ENCODE results near the gene EVL.
A peak's percentile ranks its signal among the peaks of the same experiment; 100 is the strongest.

Gene EVL

DNA sequence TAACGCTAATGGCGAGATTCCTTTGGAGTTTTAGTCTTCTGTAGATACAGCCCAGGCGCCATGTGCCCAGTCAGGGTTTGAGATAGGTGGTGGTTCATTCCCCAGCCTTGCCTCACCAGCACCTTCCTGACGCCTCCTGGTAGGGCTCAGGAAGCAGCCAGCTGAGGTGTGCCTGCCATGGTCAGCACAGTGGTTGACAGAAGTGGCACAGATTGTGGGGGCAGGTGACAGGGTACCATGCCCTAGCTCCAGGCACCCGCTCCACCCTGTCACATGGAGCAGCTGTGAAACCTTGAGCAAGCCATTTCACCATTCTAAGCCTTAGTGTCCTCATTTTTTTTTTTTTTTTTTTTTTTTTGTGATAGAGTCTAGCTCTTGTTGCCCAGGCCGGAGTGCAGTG is 45.6 kb downstream of the EVL start:
- DNase-seq = peak in 1 of 5 experiments; percentile 21

DNA sequence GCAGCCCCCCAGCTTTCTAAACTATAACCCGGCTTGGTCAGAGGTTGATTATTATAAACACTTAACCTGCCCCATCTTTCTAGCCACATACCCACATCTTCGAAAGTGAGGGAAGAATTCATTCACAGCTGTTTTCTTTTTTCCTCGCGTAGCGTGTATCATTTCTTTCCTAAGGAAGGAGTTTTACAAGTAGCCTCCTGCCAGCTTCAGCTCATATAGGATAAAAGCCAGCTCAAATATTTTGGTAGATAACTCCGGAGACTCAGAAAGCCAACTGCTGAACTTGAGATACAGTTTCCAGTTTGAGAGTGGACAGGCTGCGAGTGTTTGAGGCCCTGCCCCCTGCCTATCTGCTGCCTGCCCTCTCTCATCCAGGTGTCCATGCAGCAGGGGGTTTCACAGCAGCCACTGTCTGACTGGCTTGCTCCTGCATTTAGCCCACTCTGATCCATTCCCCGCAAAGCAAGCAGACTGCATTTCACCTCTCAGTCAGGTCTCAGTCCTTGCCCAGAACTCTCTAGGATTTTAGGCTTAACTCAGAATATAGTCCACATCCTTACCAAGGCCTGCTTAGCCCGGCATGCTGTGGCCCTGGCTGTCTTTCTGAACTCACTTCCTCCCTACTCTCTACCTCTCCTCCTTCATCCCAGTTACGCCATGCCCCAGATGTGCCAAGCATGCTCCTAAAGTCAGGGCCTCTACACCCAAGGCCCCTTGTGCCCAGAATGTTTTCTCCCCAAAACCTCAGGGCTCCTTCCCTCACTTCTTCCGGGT is 46.9 kb downstream of the EVL start:
- DNase-seq = no peak

- no peak for DNase-seq
These were observed 49.0 kb downstream of the EVL start for GRCh38 chr14:100114109-100114765.

DNA sequence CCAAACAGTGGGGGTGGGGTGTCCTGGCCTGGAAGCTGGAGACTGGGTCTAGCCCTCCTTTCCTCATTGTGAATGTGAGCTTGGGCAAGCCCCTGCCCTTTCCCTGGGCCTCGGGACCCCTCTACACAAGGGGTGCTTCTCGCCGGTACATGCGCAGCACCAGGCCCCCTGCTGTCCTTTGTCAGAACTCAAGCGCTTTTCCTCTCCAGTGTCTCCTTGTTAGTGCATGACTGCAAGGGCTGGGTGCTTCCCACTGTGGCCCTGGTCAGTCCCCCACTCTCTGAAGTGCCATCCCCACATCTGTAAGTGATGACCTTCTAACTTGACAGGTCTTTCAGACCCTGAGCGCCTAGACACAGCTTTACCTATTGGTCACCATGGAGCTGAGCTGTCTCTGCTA is 50.0 kb downstream of the EVL start:
- no peak for DNase-seq

GRCh38 chr14:100115726-100116125 is 50.5 kb downstream of the EVL start:
- no peak for DNase-seq

DNA sequence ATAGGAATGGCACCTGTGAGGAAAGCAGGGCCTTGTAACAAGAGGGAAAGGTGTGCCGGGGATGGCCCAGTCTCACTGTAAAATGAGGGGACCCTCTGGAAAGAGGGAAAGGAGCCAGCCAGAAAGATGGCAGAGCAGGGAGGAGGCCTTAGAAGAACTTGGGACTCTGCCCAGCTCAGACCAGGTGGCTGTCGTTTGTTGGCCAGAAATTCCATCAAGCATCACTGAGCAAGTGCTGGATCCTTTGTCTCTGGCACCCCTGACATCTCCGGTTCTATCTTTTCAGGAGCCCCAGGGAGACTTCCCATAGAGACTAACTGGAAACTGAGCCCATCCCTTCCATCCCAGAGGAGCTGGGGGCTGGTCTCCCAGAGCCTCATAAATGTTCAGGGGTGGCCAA is 50.9 kb downstream of the EVL start:
- DNase-seq = no peak

DNA sequence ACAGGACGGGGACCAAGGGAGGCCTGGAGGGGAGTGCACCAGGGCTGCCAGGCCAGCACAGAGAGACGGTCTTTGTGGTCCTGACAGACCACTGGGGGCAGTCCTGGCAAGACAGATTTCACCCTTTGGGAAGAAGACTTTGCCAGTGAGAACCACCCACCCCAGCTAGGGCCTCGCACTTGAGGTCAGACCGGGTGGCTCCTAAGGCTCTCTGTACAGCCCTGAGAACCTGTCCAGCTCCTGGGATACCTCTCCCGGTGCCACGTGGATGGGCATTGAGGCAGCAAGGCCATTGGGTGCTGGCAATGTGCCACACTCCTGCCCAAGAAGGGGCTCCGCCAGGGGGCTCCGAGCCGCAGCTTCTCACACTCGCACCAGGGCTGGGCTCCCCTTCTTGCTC is 51.8 kb downstream of the EVL start:
- DNase-seq = no peak

- no peak for DNase-seq
These were observed 52.6 kb downstream of the EVL start for GRCh38 chr14:100117633-100118395.

DNA sequence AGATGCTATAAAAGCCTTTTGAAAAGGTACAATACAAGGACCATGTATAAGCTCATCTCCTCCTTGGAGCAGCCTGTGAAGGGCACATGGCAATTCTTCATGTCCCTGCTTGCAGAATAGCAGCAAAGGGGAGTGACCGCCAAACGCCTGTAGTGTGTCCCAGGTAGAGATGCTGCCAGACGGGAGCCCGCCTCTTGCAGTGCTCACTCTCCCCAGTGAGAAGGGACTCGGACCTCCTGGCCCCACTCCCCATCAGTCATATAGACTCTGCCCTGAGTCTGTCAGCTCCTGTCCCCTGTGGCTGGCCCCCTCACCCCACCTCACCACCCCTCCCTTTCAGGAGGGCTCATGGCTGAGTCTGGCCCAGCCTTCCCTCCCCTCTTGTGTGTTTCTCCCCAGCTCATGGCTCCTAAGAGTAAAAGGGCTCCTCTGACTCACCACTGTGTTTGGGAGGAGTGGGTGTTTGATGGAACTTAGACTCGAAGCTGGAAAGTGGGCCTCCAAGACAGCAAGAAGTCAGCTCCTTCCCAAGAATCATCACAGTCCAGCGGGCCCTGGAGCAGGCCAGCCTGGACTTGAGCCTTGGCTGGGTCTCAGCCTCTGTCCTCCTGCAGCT is 53.3 kb downstream of the EVL start:
- no peak for DNase-seq

- no peak for DNase-seq
These were observed 54.0 kb downstream of the EVL start for GRCh38 chr14:100119251-100119650.

- no peak for DNase-seq
These were observed 55.5 kb downstream of the EVL start for GRCh38 chr14:100120522-100121269.

DNA sequence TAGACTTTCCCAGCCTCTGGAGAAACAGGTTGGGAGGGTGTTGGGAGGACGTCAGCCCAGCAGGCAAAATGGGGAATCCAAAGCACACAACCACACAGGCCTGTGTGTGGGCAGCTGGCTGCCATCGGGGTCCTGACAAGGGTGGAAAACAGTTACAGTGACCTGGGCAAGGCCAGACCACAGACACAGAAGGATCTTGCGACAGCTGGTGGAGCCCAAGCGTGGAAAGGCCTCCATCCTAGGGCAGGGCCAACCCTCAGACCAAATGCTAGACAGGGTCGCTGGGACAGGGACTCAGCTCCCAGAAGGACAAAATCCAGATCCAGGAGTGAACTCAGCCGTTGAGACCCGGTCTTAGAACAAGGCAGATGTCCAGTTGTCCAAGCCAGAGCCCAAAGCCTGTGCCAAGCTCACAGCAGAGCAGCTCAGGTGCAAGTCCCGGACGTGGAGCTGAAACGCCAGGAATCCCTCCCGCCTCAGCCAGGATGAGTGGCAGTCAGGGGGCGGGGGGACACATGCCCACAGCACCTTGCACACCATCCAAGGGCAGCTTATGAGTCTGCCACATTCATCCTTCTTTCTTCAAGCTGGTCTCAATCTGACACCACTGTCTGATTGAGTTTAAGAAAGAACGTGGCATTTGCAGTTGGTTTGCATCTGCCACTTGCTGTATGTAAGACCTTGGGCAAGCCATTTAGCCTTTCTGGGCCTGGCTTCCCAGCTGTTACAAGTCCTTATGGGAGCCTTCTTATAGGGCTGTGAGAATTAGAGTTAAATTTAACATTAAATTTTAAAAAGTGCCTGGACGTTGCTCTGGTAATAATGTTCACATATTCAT is 56.6 kb downstream of the EVL start:
- no peak for DNase-seq

GRCh38 chr14:100122481-100123223 is 57.4 kb downstream of the EVL start:
- no peak for DNase-seq

DNA sequence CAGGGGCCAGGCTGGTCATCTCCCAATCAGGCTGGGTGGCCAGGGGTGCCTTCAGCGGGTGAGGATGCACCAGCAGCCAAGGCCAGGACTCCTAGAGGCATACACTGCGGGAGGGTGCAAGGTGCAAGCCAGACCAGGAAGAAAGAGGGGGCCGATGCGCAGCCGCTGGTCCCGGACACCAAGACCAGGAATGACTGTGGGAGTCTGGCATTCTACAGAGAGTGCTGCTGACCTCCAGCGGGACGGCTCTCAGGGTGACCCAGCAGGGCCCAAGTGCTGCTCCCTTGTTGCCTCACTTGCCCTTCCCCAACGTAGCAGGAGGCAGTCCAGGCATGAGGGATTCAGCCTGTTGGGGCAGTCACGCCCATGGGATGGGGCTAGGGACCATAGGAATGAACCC is 58.4 kb downstream of the EVL start:
- DNase-seq = no peak

- no peak for DNase-seq
These were observed 59.4 kb downstream of the EVL start for GRCh38 chr14:100124551-100125088.

DNA sequence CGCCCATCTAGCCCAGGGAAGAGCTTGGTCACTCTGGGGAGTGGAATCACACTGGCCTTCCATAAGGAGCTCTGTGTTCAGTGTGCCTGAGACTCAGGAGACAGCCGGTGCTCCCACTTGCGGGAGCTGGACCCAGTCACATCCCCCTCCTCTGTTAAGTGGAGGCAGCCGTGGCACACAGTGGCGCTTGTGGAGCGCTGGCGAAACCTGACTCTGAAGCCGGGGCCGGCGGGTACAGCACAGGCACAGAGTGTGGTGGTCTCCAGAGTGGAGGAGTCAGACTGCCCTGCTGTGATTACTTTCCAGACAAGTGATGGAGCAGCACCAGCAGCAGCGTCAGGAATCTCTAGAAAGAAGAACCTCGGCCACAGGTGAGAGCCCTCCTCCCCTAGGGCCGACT is 61.2 kb downstream of the EVL start:
- DNase-seq = no peak

DNA sequence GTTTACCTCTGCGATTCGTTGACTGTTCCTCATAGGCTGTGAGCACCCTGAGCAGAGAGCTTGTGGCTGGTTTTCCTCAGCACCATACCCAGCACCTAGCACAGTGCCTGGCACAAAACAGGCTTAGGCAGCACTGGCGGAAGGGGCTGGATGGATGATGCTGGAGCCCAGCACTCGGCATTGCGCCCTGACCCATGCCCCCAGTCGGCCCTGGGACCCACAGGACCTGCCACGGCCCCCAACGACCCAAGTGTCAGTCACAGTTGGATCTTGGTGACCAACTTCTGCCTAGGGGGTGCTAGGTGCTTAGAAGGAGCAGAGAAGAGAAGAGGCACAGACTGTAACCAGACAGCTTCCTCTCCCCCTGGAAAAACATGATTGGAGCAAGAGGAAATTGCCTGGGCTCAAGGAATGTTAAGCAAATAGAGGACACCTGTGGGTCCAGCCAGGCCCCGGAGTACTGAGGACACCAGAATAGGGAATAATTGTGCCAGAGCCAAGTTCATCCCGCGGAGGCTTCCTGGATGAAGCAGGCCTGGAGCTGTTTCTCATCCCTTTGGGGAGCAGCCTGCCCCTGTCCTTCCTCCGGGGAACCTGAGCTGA is 62.7 kb downstream of the EVL start:
- no peak for DNase-seq

- no peak for DNase-seq
These were observed 63.5 kb downstream of the EVL start for GRCh38 chr14:100128688-100129087.

GRCh38 chr14:100129161-100129589 is 64.0 kb downstream of the EVL start:
- no peak for DNase-seq

- DNase-seq = no peak
These were observed 65.3 kb downstream of the EVL start for GRCh38 chr14:100130521-100130920.
